ENCODE results near the gene CHTOP.

- TF ChIP-seq POLR2AphosphoS5 (IDR thresholded peaks at IDR 0.05) (peak; percentile 100), EP300 (conservative IDR thresholded peaks at IDR 0.05; ENCODE audit: poor library complexity, severe bottlenecking) (peak; percentile 73)
Measured at GRCh38 chr1:153633754-153634665, at the start of gene CHTOP.
